ENCODE data around the gene SLC9A3. TPM values are rescaled to one million over a fixed set of nuclear protein-coding genes. Genes with fewer than 3 reads are reported as not detected.

The SLC9A3 gene
- total RNA-seq, 4 donors from 2014 or later: 5.9 to 8.2 (median 7.6) TPM

GRCh38 chr5:442335-443238, 81.7 kb downstream of the SLC9A3 start, which contains the start of gene EXOC3:
Gene EXOC3, plus strand, starts transcription at chr5:443176. Its CDS starts 3,030 bp downstream, at chr5:446206.
- TF ChIP-seq CTCF (IDR thresholded peaks at IDR 0.05) (no peak), POLR2A (IDR thresholded peaks at IDR 0.05) (peak in 1 of 2 donors; percentile 73)
- Histone ChIP-seq H3K36me3 (peaks cover 5 to 15% of the 10 kb centered on the region in 2 donors), H3K4me3 (replicated peaks in 1 of 3) (peak within 1 kb of the TSS; percentile 14 to 80 (median 54)), H3K4me1 (peaks cover 13 to 14% of the 10 kb centered on the region in 2 donors), H3K9me3 (no peaks in the 10 kb centered on the region), H3K27me3 (no peaks in the 10 kb centered on the region), H3K27ac (peak within 1 kb of the TSS in 2 of 3 donors; percentile 19 to 42)
- 7 to 28% methylated on average over 12 to 30 of the region's 73 CpGs for WGBS, 2 donors
- peak; percentile 65 to 70 for DNase-seq
- intact Hi-C loops (cut with DNase I): loop anchor here (10.0 kb wide), 1 partner anchor 462 kb away; no protein-coding TSS in a partner anchor

DNA sequence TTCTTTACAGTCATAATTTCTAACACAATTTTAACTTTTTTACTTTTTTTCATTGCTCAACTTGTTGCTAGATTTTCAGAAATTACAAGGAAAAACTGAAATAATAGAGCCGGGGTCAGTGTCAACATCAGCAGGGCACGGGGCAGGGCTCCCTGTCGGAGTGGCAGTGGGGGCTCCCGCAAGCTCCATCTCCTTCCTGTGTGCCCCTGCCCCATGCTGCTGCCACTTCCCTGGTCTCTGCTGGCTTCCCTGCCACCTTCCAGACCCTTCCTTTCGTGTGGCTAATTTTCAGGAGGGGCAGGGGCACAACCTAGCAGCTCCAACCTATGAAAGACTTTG, 82.3 kb downstream of the SLC9A3 start:
- intact Hi-C loops (cut with DNase I): loop anchor here (10.0 kb wide), 1 partner anchor 463 kb away; no protein-coding TSS in a partner anchor
- Histone ChIP-seq H3K4me1 (peaks cover 13 to 14% of the 10 kb centered on the region in 2 donors), H3K27me3 (no peaks in the 10 kb centered on the region), H3K4me3 (replicated peaks in 1 of 3) (peak overlapping the region in 2 of 3 donors; percentile 14 to 80), H3K27ac (no peak overlapping the region), H3K36me3 (peaks cover 0 to 8% of the 10 kb centered on the region in 2 donors), H3K9me3 (no peaks in the 10 kb centered on the region)
- DNase-seq: no peak
- WGBS, 2 donors: 81 to 90% methylated on average over 5 of the region's 5 CpGs
- TF ChIP-seq POLR2A (IDR thresholded peaks at IDR 0.05) (no peak), CTCF (IDR thresholded peaks at IDR 0.05) (no peak)

DNA sequence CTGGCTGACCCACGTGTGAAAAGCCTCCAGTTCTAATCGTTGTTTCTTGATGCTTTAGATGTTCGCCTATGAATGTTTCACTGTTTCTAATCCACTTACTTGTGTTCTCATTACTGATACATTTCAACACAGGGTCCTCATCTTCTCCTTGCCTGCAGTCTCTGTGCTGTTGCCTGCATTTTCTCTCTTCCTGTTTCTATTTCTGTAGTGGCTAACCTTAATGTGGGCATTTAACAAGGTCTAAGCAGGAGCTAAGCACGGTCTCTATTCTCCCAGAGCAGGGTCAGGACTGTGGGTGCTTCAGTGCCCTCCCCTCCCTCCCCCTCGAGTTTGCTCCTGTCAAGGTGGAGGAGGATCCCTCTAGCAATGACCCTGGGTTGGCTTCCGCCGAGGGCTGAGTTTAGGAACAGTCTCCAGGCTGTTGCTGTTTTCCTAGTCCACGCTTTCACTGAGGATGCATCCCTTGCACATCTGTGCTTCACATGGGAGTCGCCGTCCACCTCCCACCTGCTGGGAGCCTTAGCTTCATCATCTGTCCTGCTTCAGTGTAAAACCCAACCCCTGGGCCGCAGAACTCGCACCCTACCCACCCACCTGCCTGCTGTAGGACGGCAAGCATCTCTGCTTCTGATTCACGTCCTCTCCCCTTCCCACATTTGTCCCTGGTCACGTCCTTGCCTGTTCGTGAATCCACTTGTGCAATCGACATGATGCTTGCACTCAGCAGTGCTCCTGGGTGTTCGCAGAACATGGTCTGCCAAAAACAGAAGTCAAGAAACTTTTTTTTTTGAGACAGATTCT, 83.6 kb downstream of the SLC9A3 start:
- H3K4me3 ChIP-seq (replicated peaks in 1 of 3): no peak overlapping the region
- H3K4me1 ChIP-seq: peaks cover 13 to 14% of the 10 kb centered on the region in 2 donors
- no peak for TF ChIP-seq CTCF (IDR thresholded peaks at IDR 0.05)
- TF ChIP-seq POLR2A (IDR thresholded peaks at IDR 0.05): no peak
- DNase-seq: no peak
- intact Hi-C loops (cut with DNase I): loop anchor here (10.0 kb wide), 1 partner anchor 464 kb away; no protein-coding TSS in a partner anchor
- H3K9me3 ChIP-seq: no peaks in the 10 kb centered on the region
- H3K27me3 ChIP-seq: no peaks in the 10 kb centered on the region
- no peak overlapping the region for H3K27ac ChIP-seq
- 82 to 85% methylated on average over 18 of the region's 18 CpGs for WGBS, 2 donors
- H3K36me3 ChIP-seq: no peaks in the 10 kb centered on the region

- no peaks in the 10 kb centered on the region for H3K27me3 ChIP-seq
- H3K36me3 ChIP-seq: no peaks in the 10 kb centered on the region
- no peak overlapping the region for H3K27ac ChIP-seq
- DNase-seq: no peak
- peaks cover 13 to 14% of the 10 kb centered on the region in 2 donors for H3K4me1 ChIP-seq
- intact Hi-C loops (cut with DNase I): loop anchor here (10.0 kb wide), 1 partner anchor 465 kb away; no protein-coding TSS in a partner anchor
- TF ChIP-seq CTCF (IDR thresholded peaks at IDR 0.05): no peak
- no peak for TF ChIP-seq POLR2A (IDR thresholded peaks at IDR 0.05)
- H3K4me3 ChIP-seq (replicated peaks in 1 of 3): no peak overlapping the region
- no peaks in the 10 kb centered on the region for H3K9me3 ChIP-seq
- 65 to 79% methylated on average over 4 to 14 of the region's 14 CpGs for WGBS, 2 donors
Observed at GRCh38 chr5:439636-440035, 84.6 kb downstream of the SLC9A3 start.
